GM18870 (cell line): ENCODE measurements around the gene SLC25A34.

Experiments used
- ATAC-seq: cut with Tn5 transposase; IDR thresholded peaks from one replicate; pipeline ENCODE4 v1.9.1; 2021; ENCODE audit warnings: moderate library complexity; ENCODE audit not compliant: unreplicated experiment

SLC25A34 gene

DNA sequence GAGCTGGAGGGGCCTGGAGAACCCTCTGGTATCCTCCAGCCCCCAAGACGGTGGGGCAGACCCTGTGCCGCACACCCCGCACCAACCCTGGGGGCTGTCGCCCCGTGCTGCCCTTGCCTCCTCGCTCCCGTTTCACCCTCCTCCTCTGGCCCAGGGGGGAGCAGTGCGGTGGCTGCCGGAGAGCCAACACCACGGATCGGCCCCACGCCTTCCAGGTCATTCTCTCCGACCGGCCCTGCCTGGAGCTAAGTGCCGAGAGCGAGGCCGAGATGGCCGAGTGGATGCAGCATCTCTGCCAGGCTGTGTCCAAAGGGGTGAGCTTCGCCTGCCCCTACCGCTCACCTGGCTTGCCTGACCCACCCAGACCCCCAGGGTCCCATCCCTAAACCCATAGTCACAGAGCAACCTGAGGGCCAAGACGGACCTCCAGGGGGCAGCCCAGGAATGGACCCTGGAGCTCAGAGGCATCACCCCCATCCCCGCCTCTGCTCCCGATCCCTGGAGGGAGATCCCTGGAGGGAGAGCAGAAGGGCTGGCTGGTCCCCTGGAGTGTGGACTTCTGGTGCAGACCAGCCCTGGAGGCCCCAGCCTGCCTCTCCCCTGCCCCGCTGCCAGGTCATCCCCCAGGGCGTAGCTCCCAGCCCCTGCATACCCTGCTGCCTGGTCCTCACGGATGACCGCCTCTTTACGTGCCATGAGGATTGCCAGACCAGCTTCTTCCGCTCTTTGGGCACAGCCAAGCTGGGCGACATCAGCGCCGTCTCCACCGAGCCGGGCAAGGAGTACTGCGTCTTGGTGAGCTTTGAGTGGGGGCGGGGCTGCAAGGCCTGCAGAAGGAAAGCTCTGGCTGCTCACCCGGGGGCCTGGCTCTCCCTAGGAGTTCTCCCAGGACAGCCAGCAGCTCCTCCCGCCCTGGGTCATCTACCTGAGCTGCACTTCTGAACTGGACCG, 4.0 kb upstream of the SLC25A34 start:
- ATAC-seq, result no peak

DNA sequence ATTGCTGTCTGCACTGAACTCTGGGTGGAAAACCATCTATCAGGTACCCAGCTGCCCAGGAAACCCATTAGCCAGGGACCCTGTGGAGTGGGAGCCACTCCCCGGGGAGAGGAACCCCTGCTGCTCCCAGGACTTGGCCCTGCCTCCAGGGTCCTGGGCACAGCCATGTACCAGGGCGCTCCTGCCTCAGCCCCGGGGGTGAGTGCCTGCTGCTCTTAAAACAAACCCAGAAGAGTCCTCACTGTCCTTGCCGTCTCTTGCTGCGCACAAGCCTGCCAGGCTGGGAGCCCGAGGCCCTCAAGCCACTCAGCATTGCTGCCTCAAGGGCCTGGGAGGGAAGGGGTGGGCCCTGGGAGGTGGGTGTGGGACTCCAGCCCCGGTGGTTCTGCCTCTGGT, 3.4 kb upstream of the SLC25A34 start:
- ATAC-seq, result no peak

DNA sequence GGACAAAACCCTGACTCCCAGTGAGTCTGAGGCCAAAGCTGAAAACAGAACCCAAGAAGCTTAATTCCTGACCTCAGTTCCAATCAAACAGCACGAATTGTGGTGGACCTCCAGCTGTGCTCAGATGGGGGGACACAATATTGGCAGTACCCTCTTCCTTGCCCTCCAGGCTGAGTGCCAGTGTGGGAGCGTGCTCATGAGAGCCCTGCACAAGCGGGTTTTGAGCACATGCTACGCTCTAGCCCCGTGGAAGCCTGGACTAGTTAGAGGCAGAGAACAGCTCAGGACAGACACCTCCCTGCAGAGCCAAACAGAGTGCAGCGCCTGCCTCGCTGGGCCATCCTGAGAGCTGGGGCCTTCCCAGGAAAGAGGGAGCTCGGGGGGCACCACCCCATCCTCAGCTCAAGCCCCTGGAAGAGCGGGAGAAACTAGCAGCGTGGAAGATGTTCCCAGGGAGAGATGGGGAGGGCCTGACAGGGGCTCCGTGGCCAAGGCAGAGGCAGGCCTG, 2.8 kb upstream of the SLC25A34 start:
- no peak for ATAC-seq

- no peak for ATAC-seq
Measured at GRCh38 chr1:15733726-15734226, 2.3 kb upstream of the SLC25A34 start.

GRCh38 chr1:15734296-15734695, 1.8 kb upstream of the SLC25A34 start:
- ATAC-seq, result no peak

DNA sequence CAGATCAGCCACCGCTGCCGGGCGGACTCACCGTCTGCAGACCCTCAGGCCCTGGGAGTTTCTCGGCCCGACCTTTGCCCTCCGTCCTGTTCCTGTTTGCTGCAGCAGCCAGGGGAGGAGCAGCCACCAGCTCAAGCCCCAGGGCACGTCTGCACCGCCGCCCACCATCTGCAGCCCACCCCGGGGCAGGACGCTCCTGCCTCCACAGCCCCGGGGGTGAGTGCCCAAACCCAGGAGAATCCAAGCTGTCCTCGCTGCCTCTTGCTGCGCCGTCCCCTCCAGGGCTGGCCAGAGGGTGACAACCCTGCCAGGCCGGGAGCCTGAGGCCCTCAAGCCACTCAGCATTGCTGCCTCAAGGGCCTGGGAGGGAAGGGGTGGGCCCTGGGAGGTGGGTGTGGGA, 1.2 kb upstream of the SLC25A34 start:
- no peak for ATAC-seq

DNA sequence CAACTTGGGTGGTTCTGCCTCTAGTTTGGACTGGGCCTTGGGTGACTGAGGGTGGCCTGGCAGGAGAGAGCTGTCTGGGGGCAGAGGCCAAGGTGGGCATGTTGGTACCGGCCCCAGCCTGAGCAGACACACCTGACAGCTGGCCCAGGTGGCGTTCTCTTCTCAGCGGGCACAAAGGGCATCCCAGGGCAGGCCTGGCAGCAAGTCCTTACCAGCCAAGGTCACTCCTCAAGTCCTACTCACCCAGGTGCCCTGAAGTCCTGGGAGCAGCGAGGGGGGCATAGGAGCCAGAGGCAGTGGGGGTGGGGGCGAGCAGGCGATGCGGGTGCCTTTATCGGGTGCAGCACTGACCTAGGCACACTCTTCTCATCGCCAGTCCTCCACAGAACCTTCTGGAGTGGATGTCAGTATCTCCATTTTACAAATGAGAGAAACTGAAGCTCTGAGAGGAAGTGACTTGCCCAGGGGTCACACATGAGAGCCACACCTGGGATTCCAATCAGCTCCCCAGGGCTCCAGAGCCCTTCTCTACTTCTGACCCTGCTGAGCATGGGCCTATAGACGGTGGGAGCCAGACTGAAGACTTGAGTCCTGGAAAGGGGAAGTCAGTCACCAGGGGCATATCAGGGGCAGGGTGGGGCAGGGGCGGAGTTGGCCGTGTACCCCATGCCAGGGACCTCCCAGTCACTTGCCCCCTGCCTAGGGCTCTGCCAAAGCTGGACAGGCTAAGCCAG, 587 bp upstream of the SLC25A34 start:
- ATAC-seq, result no peak

DNA sequence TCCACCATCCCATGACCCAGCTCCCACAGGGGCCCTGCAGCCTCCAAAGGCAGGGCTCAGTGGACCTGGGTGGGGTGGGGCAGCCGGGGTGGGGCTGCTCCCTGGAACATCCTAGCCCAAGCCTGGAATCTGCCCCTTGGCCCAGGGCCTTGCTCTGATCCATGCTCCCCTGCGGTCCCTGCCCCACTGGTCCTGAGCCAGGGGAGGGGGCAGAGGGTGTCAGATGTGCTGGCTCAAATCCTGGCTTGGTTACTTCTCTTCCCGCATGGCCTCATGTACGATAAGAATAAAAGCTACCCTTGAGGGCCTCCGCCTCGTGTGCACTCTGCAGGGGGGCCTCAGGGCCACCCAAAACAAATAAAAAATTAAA, 819 bp downstream of the SLC25A34 start:
- no peak for ATAC-seq

GRCh38 chr1:15737324-15738319, 1.6 kb downstream of the SLC25A34 start:
- no peak for ATAC-seq

DNA sequence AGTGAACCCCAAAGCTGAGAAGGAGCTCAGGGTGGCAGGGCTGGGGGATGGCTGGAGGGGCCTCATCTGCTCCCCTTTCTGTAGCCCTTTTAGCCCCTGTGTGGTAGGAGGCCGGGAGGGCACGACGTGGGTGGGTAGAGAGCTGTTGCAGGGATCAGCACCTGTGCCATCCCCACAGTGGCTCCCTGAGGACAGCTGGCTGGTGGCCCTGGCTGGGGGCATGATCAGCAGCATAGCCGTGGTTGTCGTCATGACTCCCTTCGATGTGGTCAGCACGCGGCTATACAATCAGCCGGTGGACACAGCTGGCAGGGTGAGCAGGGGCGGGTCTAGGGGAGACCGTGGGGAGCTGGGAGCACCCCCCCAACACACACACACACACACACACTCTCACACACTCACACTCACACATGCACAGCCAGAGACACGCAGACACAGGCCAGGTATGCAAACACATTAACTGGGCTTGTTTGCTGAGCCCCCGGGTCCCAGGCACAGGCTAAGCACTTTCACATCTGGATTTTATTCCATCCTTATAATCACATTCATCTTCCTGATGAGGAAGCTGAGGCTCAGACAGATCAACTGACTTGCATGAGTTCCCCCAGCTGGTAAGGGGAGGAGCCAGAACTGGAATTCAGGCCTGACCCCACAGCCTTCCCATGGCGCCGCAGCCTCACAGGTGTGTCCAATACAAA, 2.5 kb downstream of the SLC25A34 start:
- ATAC-seq, result no peak

GRCh38 chr1:15739259-15739658, 3.2 kb downstream of the SLC25A34 start:
- ATAC-seq, result no peak

- no peak for ATAC-seq
Measured at GRCh38 chr1:15739745-15740144, 3.7 kb downstream of the SLC25A34 start.

DNA sequence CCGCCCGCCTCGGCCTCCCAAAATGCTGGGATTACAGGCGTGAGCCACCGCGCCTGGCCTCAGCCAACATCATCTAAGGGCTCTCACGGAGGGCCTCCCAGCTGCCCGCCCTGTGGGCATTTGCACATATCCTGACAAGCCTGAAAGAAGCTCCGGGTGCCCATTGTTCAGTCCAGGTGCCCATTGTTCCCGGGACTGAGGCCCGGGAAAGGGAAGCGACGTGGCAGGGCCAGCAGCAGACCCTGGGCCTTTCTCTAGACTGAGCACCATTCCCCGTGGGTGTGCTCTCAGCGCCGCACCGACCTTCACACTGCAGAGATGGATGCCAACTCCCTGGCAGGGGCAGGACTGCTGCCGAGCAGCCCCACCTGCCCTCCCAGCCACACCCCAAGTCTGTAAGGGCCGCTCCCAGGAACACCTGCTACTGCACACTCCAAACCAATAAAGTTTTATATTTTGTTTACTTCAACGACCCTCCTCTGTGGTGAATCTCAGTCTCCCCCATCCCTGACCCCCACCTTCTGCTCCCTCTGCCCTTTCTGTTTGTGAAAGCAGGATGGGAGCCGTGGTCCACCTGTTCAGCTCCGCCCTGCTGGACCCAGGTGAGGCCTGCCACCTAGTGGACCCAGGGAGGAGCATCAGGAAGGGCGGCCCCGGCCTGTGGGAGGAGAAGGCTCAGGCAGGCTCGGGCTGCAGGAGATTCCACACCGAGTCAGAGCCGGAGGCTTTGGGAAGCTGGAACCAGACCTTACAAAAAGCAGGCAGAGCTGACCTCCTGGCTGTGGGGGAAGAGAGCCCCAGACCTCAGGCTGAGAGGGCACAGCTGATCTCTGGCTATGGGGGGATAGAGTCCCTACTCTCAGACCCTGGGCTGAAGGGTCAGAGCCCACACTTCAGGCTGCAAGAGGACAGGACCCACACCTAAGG, 5.1 kb downstream of the SLC25A34 start:
- no peak for ATAC-seq

DNA sequence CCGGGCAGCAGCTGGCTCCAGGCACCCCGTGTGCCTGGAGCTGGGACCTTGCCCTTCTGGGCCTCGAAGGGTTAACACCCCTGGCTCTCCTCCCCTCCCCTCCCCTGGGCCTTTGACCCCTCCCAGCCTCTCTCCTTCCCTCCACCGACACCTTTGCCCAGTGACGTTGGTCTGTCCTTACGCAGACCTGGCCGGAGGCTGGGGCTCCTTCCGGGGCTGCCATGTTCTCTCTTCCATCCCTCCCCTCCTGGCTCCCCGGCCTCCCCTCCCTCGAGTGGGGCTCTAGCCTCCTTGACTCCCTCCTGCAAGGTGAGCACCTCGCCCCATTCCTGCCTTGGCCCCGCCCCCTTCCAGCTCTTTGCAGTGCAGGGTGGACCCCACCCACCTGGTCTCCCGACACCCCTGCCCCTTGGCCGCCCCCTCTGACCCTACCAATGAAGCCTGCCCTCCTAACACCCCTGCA, 6.3 kb downstream of the SLC25A34 start, which contains the start of gene TMEM82:
Gene TMEM82, plus strand, starts transcription at position 161 of the 463 bp plus-strand sequence. Its CDS starts 61 bp downstream, at position 222.
- ATAC-seq, result no peak

- no peak for ATAC-seq
Measured at GRCh38 chr1:15744122-15744679, 8.1 kb downstream of the SLC25A34 start.

- ATAC-seq, result no peak
Measured at GRCh38 chr1:15747378-15747777, 11.3 kb downstream of the SLC25A34 start.

GRCh38 chr1:15748264-15748663, 12.2 kb downstream of the SLC25A34 start:
- no peak for ATAC-seq

- ATAC-seq, result no peak
Measured at GRCh38 chr1:15748690-15749398, 12.8 kb downstream of the SLC25A34 start.
